Body of pancreas (tissue), 4 donors: Measurements from ENCODE around the gene UBE2L3. TPM values are rescaled to one million over a fixed set of nuclear protein-coding genes. Genes with fewer than 3 reads are reported as not detected.
A peak's percentile ranks its signal among the peaks of the same experiment; 100 is the strongest.

Experiments
- ATAC-seq: fragments of 150-250 bp; one replicate; pipeline ENCODE4 v1.9.1; 2016
- DNase-seq, 4 donors: peaks; one replicate each; pipeline ENCODE4 v3.0.0-alpha.2; 2019
- H3K27ac ChIP-seq, 4 donors: fragments of 200-600 bp; sonication (generic); 1 replicate in 3 of 4; 2 replicates in 1 of 4; pipeline versions ENCODE4 v1.5.1 to v1.6.1; 2016 to 2019; ENCODE audit warnings: mild to moderate bottlenecking in 1 of 4, mixed read lengths in 1 of 4, moderate library complexity in 1 of 4
- H3K27me3 ChIP-seq, 2 donors: fragments of 200-600 bp; sonication (generic); one replicate each; pipeline ENCODE4 v1.6.0; 2016; ENCODE audit warnings: mild to moderate bottlenecking in 1 of 2
- H3K36me3 ChIP-seq, 2 donors: fragments of 200-600 bp; sonication (generic); replicated peaks in 1 of 2; 2 replicates each; pipeline ENCODE4 v1.5.1; 2016; ENCODE audit warnings: low read depth in 2 of 2; ENCODE audit not compliant: insufficient read depth in 1 of 2
- H3K4me1 ChIP-seq: fragments of 200-600 bp; sonication (generic); one replicate; pipeline ENCODE4 v1.6.0; 2016
- H3K4me3 ChIP-seq, 2 donors: fragments of 200-600 bp; sonication (generic); 1 replicate in 1 of 2; 2 replicates in 1 of 2; pipeline ENCODE4 v1.5.1; 2016 to 2019
- H3K9me3 ChIP-seq, 3 donors: fragments of 200-600 bp; sonication (generic); 1 replicate in 2 of 3; 2 replicates in 1 of 3; pipeline ENCODE4 v1.5.1; 2016
- CTCF ChIP-seq, 7 experiments: fragments of 450-650 bp in 4 of 7; fragments of 200-600 bp in 3 of 7; sonication (generic) in 3 of 7; IDR thresholded peaks; one replicate each; pipeline ENCODE4 v1.5.1; 2016 to 2019; ENCODE audit warnings: antibody characterized with exemption in 7 of 7
- POLR2A ChIP-seq, 3 donors: fragments of 450-650 bp; IDR thresholded peaks; one replicate each; pipeline ENCODE4 v1.6.1; 2016; ENCODE audit warnings: antibody characterized with exemption in 3 of 3, mild to moderate bottlenecking in 2 of 3
- WGBS, 2 donors: methylation state at CpG; one replicate each; pipeline ENCODE4 v1.1.5; 2017; 5-methylcytosine and 5-hydroxymethylcytosine counted together
- intact Hi-C: fragments of 100-400 bp; cut with DNase I; formaldehyde crosslinking; loops from one replicate; pipeline ENCODE4 v1.15.1; 2023
- total RNA-seq, 2 donors: library from RNA; depleted of rRNA; stranded (reverse); fragments of >200 nt; gene quantifications; one replicate each; pipeline ENCODE4 v1.1.0, GENCODE V29; 2016

Gene UBE2L3
- total RNA-seq, 2 donors from 2014 or later = 17.4 to 33.3 TPM

GRCh38 chr22:21623648-21623970 lies 56.1 kb downstream of the UBE2L3 start:
- H3K9me3 ChIP-seq = no peaks in the 10 kb centered on the region
- peaks cover 45% of the 10 kb centered on the region for H3K4me1 ChIP-seq
- H3K4me3 ChIP-seq = no peak overlapping the region
- no peaks in the 10 kb centered on the region for H3K27me3 ChIP-seq
- intact Hi-C loops = no loop called here
- no peak for TF ChIP-seq POLR2A (IDR thresholded peaks at IDR 0.05)
- TF ChIP-seq CTCF (IDR thresholded peaks at IDR 0.05) = no peak
- no peak overlapping the region for H3K27ac ChIP-seq
- H3K36me3 ChIP-seq = no peaks in the 10 kb centered on the region
- DNase-seq = no peak
- WGBS, 2 donors = 83 to 86% methylated on average over 3 to 7 of the region's 7 CpGs
- ATAC-seq = no peak

GRCh38 chr22:21624120-21624879 lies 56.8 kb downstream of the UBE2L3 start:
- Histone ChIP-seq H3K36me3 (no peaks in the 10 kb centered on the region), H3K4me3 (no peak overlapping the region), H3K9me3 (no peaks in the 10 kb centered on the region), H3K27ac (peak overlapping the region in 1 of 4 donors; percentile 28), H3K27me3 (no peaks in the 10 kb centered on the region), H3K4me1 (peaks cover 50% of the 10 kb centered on the region)
- intact Hi-C loops = no loop called here
- DNase-seq (peak in 1 of 4 donors; percentile 29), ATAC-seq (no peak)
- TF ChIP-seq POLR2A (IDR thresholded peaks at IDR 0.05) (no peak), CTCF (IDR thresholded peaks at IDR 0.05) (peak in 2 of 7 experiments; percentile 6 to 13)
- 41 to 56% methylated on average over 7 to 8 of the region's 8 CpGs for WGBS, 2 donors

GRCh38 chr22:21624880-21625791 lies 57.6 kb downstream of the UBE2L3 start:
- WGBS, 2 donors = 77 to 85% methylated on average over 12 of the region's 12 CpGs
- peak overlapping the region in 1 of 4 donors; percentile 28 for H3K27ac ChIP-seq
- TF ChIP-seq POLR2A (IDR thresholded peaks at IDR 0.05) (no peak), CTCF (IDR thresholded peaks at IDR 0.05) (no peak)
- intact Hi-C loops = no loop called here
- no peaks in the 10 kb centered on the region for H3K27me3 ChIP-seq
- H3K4me3 ChIP-seq = no peak overlapping the region
- no peaks in the 10 kb centered on the region for H3K9me3 ChIP-seq
- peaks cover 43% of the 10 kb centered on the region for H3K4me1 ChIP-seq
- no peaks in the 10 kb centered on the region for H3K36me3 ChIP-seq
- no peak for ATAC-seq
- no peak for DNase-seq

GRCh38 chr22:21626073-21626734 lies 58.7 kb downstream of the UBE2L3 start:
- Histone ChIP-seq H3K9me3 (no peaks in the 10 kb centered on the region), H3K27ac (no peak overlapping the region), H3K36me3 (no peaks in the 10 kb centered on the region), H3K4me1 (peaks cover 41% of the 10 kb centered on the region), H3K27me3 (no peaks in the 10 kb centered on the region), H3K4me3 (no peak overlapping the region)
- intact Hi-C loops = no loop called here
- no peak for TF ChIP-seq POLR2A (IDR thresholded peaks at IDR 0.05)
- ATAC-seq = no peak
- 66 to 67% methylated on average over 4 of the region's 4 CpGs for WGBS, 2 donors
- no peak for DNase-seq
